Loucy (cell line): Measurements from ENCODE around the gene BTG4.

Experiments
- CTCF ChIP-seq: fragments of 200-600 bp; sonication (generic); conservative IDR thresholded peaks from 2 replicates; pipeline ENCODE4 v1.5.1; 2014; ENCODE audit warnings: mild to moderate bottlenecking, antibody characterized with exemption, low read length
- EZH2phosphoT487 ChIP-seq: fragments of 200-600 bp; IDR thresholded peaks from 2 replicates; pipeline ENCODE4 v1.6.1; 2018; ENCODE audit warnings: antibody characterized with exemption, mild to moderate bottlenecking, moderate library complexity, borderline replicate concordance

GRCh38 chr11:111456086-111456858 lies 55.9 kb downstream of the BTG4 start:
- no peak for TF ChIP-seq CTCF
- no peak for TF ChIP-seq EZH2phosphoT487
